ENCODE measurements around the gene LCN6. TPM values are rescaled to one million over a fixed set of nuclear protein-coding genes. Genes with fewer than 3 reads are reported as not detected.

Gene LCN6
- total and polyA plus RNA-seq, 9 of the 15 experiments (the other 6 are each of a cell fraction or from before 2014, with no cell fraction given): 0.10 to 0.45 (median 0.37) TPM; not detected in 5

DNA sequence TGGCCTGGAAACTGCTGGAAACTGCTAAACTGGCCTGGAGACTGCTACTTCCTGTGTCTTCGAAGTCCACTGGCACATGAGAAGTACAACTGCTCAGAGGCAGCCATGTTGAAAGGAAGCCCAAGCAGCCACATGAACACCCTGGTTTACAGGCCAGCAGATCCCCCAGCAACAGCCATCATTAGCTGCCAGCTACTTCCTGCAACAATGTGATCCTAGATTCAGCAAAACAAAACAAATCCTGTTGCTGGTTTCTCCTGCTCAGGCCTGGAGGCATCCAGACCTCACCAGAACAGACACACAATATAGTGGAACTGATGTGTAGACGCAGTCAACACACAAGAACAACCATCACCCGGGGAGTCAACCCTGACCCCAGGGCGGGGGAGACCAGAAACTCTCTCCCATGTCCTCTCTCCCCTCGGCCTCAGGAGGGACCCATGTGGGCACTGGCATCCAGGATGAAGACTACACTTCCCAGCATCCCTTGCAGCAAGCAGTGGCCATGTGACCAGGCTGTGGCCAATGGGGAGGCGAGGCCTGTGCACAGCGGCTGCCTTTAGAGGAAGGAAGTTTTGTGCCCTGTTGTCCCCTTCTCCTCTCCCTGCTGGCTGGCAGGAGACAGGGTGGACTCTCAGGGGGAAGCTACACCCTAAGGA is 25.2 kb upstream of the LCN6 start:
- peak overlapping the region; percentile 94 for H2AFZ ChIP-seq (ENCODE audit: low read depth, low read length)
- BruUV-seq (replicated peaks): no TSS peak
- no peak overlapping the region for H3K9ac ChIP-seq (ENCODE audit: insufficient read depth in 1 of 2, low read depth in 2 of 2, low read length in 2 of 2)
- TF ChIP-seq, protein P1, sequence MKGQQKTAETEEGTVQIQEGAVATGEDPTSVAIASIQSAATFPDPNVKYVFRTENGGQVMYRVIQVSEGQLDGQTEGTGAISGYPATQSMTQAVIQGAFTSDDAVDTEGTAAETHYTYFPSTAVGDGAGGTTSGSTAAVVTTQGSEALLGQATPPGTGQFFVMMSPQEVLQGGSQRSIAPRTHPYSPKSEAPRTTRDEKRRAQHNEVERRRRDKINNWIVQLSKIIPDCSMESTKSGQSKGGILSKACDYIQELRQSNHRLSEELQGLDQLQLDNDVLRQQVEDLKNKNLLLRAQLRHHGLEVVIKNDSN (CRISPR knock-in tag; IDR thresholded peaks at IDR 0.05): peak; percentile 99
- TF ChIP-seq CHD2 (IDR thresholded peaks at IDR 0.05; ENCODE audit: low read depth, low read length) (peak; percentile 21; the same call in 1 of the 2 replicates), ZNF280A (IDR thresholded peaks at IDR 0.05; ENCODE audit: low read depth, partially characterized antibody) (peak; percentile 79), SIN3A (IDR thresholded peaks at IDR 0.05; ENCODE audit: borderline replicate concordance in 2 of 2, control insufficient read depth in 1 of 2, low read depth in 2 of 2, low read length in 2 of 2) (no peak), ZNF707 (CRISPR knock-in tag; conservative IDR thresholded peaks at IDR 0.05) (no peak), ZNF217 (CRISPR knock-in tag; IDR thresholded peaks at IDR 0.05) (no peak), RBM25 (IDR thresholded peaks at IDR 0.05; ENCODE audit: low read depth, low read length, severe bottlenecking) (peak; percentile 59), RAD21 (CRISPR knock-in tag; conservative IDR thresholded peaks at IDR 0.05 in 1 of 2, IDR thresholded peaks at IDR 0.05 in 1 of 2) (no peak), ZNF76 (CRISPR knock-in tag; IDR thresholded peaks at IDR 0.05; ENCODE audit: borderline replicate concordance) (no peak)
- TF ChIP-seq, protein P2, sequence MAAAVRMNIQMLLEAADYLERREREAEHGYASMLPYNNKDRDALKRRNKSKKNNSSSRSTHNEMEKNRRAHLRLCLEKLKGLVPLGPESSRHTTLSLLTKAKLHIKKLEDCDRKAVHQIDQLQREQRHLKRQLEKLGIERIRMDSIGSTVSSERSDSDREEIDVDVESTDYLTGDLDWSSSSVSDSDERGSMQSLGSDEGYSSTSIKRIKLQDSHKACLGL (CRISPR knock-in tag; IDR thresholded peaks at IDR 0.05; ENCODE audit: borderline replicate concordance, poor library complexity, severe bottlenecking): no peak
- TF ChIP-seq, protein P3, sequence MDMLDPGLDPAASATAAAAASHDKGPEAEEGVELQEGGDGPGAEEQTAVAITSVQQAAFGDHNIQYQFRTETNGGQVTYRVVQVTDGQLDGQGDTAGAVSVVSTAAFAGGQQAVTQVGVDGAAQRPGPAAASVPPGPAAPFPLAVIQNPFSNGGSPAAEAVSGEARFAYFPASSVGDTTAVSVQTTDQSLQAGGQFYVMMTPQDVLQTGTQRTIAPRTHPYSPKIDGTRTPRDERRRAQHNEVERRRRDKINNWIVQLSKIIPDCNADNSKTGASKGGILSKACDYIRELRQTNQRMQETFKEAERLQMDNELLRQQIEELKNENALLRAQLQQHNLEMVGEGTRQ (CRISPR knock-in tag; IDR thresholded peaks at IDR 0.05): peak; percentile 98

More for the DNA sequence above, 25.2 kb upstream of the LCN6 start:
- H3K27ac ChIP-seq (ENCODE audit: extremely low read depth, low read depth, low read length): no peak overlapping the region
- no peaks in the 10 kb centered on the region for H3K27me3 ChIP-seq (ENCODE audit: control insufficient read depth in 2 of 2, insufficient read depth in 2 of 2, low read length in 2 of 2)
- in situ Hi-C loops (cut with MboI): loop anchor here (5.0 kb wide), 1 partner anchor 264 kb away; no protein-coding TSS in a partner anchor
- no peak overlapping the region for H3K4me2 ChIP-seq (ENCODE audit: insufficient read depth, low read length)
- H4K20me1 ChIP-seq (replicated peaks; ENCODE audit: control insufficient read depth, insufficient read depth, low read length): no peaks in the 10 kb centered on the region
- H3K9me3 ChIP-seq (replicated peaks; ENCODE audit: control insufficient read depth, insufficient read depth, low read depth, low read length): peaks cover 11% of the 10 kb centered on the region
- no peaks in the 10 kb centered on the region for H3K9me1 ChIP-seq (ENCODE audit: control insufficient read depth, insufficient read depth, low read length)
- no peaks in the 10 kb centered on the region for H3K36me3 ChIP-seq (ENCODE audit: control insufficient read depth, insufficient read depth, low read length)
- intact Hi-C loops (cut with micrococcal nuclease): no loop called here
- peak; percentile 66 to 78 (median 72) for DNase-seq (ENCODE audit: extremely low read depth in 1 of 4, low spot score in 3 of 4)
- H3K79me2 ChIP-seq (ENCODE audit: control insufficient read depth, insufficient read depth, low read length): no peaks in the 10 kb centered on the region
- 45% methylated on average over 7 of the region's 7 CpGs for WGBS (ENCODE audit: insufficient coverage, low coverage, missing lambda C conversion rate)
- no peak overlapping the region for H3K4me3 ChIP-seq
- peak; percentile 94 for ATAC-seq
- H3K4me1 ChIP-seq (replicated peaks in 1 of 2; ENCODE audit: control insufficient read depth in 2 of 2, insufficient read depth in 2 of 2, low read length in 2 of 2): peaks cover 0 to 8% of the 10 kb centered on the region in 2 experiments; a peak in 3 of 5 replicates
- peak; percentile 62 for FAIRE-seq
- ChIA-PET POLR2A (no interaction called here), CTCF (ENCODE audit: low intra/inter-chr PET ratio) (no interaction called here)

Data from K562 (cell line).